Keratinocyte (primary cell): ENCODE results near the gene PRKAR1A.

Source experiments
- EZH2 ChIP-seq: IDR thresholded peaks from one replicate; pipeline ENCODE4 v1.6.1; 2012; ENCODE audit warnings: inconsistent platforms, mild to moderate bottlenecking, low read length, moderate library complexity
- TF ChIP-seq, protein P1 (sequence below), 3 experiments: IDR thresholded peaks in 1 of 3; conservative IDR thresholded peaks in 1 of 3; optimal IDR thresholded peaks in 1 of 3; 2 replicates in 2 of 3; 3 replicates in 1 of 3; pipeline versions ENCODE3 to v1.5.1; 2011; ENCODE audit warnings: low read length in 3 of 3, mild to moderate bottlenecking in 3 of 3, moderate library complexity in 2 of 3, control low read depth in 1 of 3, inconsistent platforms in 1 of 3; ENCODE audit not compliant: insufficient read depth in 2 of 3; ENCODE audit errors: extremely low read depth in 1 of 3

DNA sequence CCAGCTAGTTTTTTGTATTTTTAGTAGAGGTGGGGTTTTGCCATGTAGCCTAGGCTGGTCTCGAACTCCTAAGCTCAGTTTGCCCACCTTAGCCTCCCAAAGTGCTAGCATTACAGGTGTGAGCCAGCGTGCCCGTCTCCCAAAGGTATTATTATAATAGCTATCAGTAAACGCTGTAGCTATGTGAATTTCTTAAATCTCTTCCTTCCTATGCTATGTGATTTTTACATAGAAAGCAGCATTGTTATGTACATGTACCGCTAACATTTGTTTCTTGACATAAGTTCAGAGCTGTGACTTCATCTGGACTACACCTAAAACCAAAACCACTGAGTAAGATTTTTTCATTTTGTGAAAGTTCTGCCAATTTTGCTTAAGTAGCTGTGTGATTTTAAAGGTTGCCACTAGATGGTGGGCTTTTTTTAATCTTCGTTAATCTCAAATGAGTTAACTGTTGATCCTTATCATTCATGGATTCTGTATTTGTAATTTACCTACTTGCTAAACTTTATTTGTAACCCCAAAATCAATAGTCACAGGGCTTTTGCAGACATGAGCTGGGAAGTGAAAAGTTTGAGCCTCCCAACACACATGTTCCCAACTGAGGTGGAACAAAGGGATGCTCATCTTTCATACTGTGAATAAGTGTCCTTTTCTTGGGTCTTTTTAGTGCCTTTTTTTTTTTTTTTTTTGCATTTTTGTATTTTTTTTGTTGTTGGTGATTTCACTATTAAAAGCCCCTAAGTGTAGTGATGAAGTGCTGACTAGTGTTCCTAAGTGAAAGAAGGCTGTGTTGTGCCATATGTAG lies 21.9 kb downstream of the PRKAR1A start:
- TF ChIP-seq, protein P1, sequence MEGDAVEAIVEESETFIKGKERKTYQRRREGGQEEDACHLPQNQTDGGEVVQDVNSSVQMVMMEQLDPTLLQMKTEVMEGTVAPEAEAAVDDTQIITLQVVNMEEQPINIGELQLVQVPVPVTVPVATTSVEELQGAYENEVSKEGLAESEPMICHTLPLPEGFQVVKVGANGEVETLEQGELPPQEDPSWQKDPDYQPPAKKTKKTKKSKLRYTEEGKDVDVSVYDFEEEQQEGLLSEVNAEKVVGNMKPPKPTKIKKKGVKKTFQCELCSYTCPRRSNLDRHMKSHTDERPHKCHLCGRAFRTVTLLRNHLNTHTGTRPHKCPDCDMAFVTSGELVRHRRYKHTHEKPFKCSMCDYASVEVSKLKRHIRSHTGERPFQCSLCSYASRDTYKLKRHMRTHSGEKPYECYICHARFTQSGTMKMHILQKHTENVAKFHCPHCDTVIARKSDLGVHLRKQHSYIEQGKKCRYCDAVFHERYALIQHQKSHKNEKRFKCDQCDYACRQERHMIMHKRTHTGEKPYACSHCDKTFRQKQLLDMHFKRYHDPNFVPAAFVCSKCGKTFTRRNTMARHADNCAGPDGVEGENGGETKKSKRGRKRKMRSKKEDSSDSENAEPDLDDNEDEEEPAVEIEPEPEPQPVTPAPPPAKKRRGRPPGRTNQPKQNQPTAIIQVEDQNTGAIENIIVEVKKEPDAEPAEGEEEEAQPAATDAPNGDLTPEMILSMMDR (optimal IDR thresholded peaks at IDR 0.05 in 1 of 3, IDR thresholded peaks at IDR 0.05 in 1 of 3, conservative IDR thresholded peaks at IDR 0.05 in 1 of 3; ENCODE audit: extremely low read depth in 1 of 3, insufficient read depth in 2 of 3, low read length in 3 of 3), result peak in 2 of 3 experiments; percentile 11 to 30
- TF ChIP-seq EZH2, result no peak
